ENCODE data around the gene CFAP57. TPM values are rescaled to one million over a fixed set of nuclear protein-coding genes. Genes with fewer than 3 reads are reported as not detected.

The CFAP57 gene
- total and polyA plus RNA-seq, 2 of the 8 experiments (the other 6 are each of a cell fraction or from before 2014, with no cell fraction given) = 0.20 to 0.80 TPM

- DNase-seq (ENCODE audit: low read depth in 1 of 2, low spot score in 2 of 2) (no peak), FAIRE-seq (no peak)
- Histone ChIP-seq H3K79me1 (ENCODE audit: low read depth, low read length) (no peaks in the 10 kb centered on the region), H3K23me2 (ENCODE audit: low read depth, low read length) (no peaks in the 10 kb centered on the region), H4K8ac (ENCODE audit: extremely low read depth, insufficient read depth, low read length) (no peak overlapping the region), H3K36me3 (ENCODE audit: control insufficient read depth in 2 of 4, insufficient read depth in 4 of 4, low read length in 3 of 4) (no peaks in the 10 kb centered on the region), H3K23ac (ENCODE audit: insufficient read length) (no peak overlapping the region), H3K9ac (replicated peaks in 1 of 4; ENCODE audit: extremely low read depth in 1 of 4, low read depth in 3 of 4, low read length in 3 of 4) (no peak overlapping the region), H2BK20ac (ENCODE audit: low read length) (no peak overlapping the region), H3K4me1 (replicated peaks in 1 of 4; ENCODE audit: control insufficient read depth in 3 of 4, insufficient read depth in 4 of 4, low read length in 3 of 4) (peaks cover 0 to 2% (median 0%) of the 10 kb centered on the region in 4 experiments; a peak in 1 of 7 replicates), H3K4me3 (ENCODE audit: extremely low read depth in 1 of 4, insufficient read depth in 2 of 4, low read depth in 3 of 4, low read length in 4 of 4) (no peak overlapping the region), H4K20me1 (replicated peaks in 1 of 2; ENCODE audit: control insufficient read depth in 1 of 2, insufficient read depth in 2 of 2, low read length in 2 of 2) (no peaks in the 10 kb centered on the region), H3K4ac (replicated peaks; ENCODE audit: insufficient read length, low read depth, low read length) (no peak overlapping the region), H3K56ac (replicated peaks; ENCODE audit: insufficient read length, low read depth, low read length) (no peak overlapping the region), H2BK12ac (ENCODE audit: low read depth, low read length) (no peak overlapping the region), H2BK5ac (ENCODE audit: low read depth, low read length) (no peak overlapping the region), H2AFZ (ENCODE audit: low read length) (no peak overlapping the region), H3K9me3 (ENCODE audit: insufficient read depth in 2 of 2, low read depth in 1 of 2, low read length in 1 of 2) (no peaks in the 10 kb centered on the region), H3K14ac (ENCODE audit: insufficient read length) (no peak overlapping the region), H3K79me2 (ENCODE audit: control insufficient read depth in 1 of 2, insufficient read depth in 2 of 2, low read length in 2 of 2) (no peaks in the 10 kb centered on the region), H3K4me2 (ENCODE audit: insufficient read depth in 1 of 2, low read depth in 2 of 2, low read length in 2 of 2) (no peak overlapping the region), H2BK120ac (replicated peaks; ENCODE audit: low read depth, low read length) (no peak overlapping the region), H3K27me3 (replicated peaks in 1 of 4; ENCODE audit: control insufficient read depth in 3 of 4, extremely low read depth in 1 of 4, insufficient read depth in 3 of 4, low read length in 3 of 4) (no peaks in the 10 kb centered on the region; a peak in 1 of 7 replicates), H4K91ac (replicated peaks; ENCODE audit: insufficient read length, low read length) (no peak overlapping the region), H3K18ac (ENCODE audit: extremely low read depth, low read length) (no peak overlapping the region), H3K27ac (ENCODE audit: low read depth, low read length) (no peak overlapping the region), H2AK5ac (ENCODE audit: low read depth, low read length) (no peak overlapping the region), H2BK15ac (ENCODE audit: low read length) (no peak overlapping the region), H4K5ac (ENCODE audit: insufficient read length, low read depth, low read length) (no peak overlapping the region)
- WGBS, 2 experiments (ENCODE audit: extremely low coverage in 1 of 2, insufficient coverage in 1 of 2, insufficient read length in 1 of 2, insufficient replicate concordance in 2 of 2, low coverage in 1 of 2, low lambda C conversion rate in 2 of 2, missing lambda C conversion rate in 1 of 2) = 85% methylated on average over 9 of the region's 9 CpGs; no CpG with 5 or more reads in 1 of the 2 experiments
- ChIA-PET CTCF (ENCODE audit: partially characterized antibody) (interaction anchor here (0.7 to 1.5 kb wide), 2 partner anchors 48 to 150 kb away, joined by 3 read pairs; no protein-coding TSS in a partner anchor), POLR2A (ENCODE audit: partially characterized antibody) (no interaction called here)
- TF ChIP-seq ASH2L (IDR thresholded peaks at IDR 0.05; ENCODE audit: low read length) (no peak), TBP (IDR thresholded peaks at IDR 0.05; ENCODE audit: low read depth, low read length) (no peak), CBX5 (IDR thresholded peaks at IDR 0.05; ENCODE audit: low read depth, low read length) (no peak), POU5F1 (IDR thresholded peaks at IDR 0.05; ENCODE audit: low read depth, low read length) (no peak), BACH1 (IDR thresholded peaks at IDR 0.05; ENCODE audit: low read length) (no peak), TAF7 (optimal IDR thresholded peaks at IDR 0.05; ENCODE audit: borderline replicate concordance, low read depth, low read length) (no peak), EP300 (IDR thresholded peaks at IDR 0.05; ENCODE audit: borderline replicate concordance in 1 of 2, low read depth in 2 of 2, low read length in 2 of 2) (no peak), JUN (IDR thresholded peaks at IDR 0.05; ENCODE audit: low read depth, low read length) (no peak), KDM5A (IDR thresholded peaks at IDR 0.05; ENCODE audit: low read length) (no peak), EGR1 (IDR thresholded peaks at IDR 0.05; ENCODE audit: borderline replicate concordance, low read depth, low read length) (no peak), HDAC2 (IDR thresholded peaks at IDR 0.05; ENCODE audit: borderline replicate concordance in 1 of 2, low read depth in 2 of 2, low read length in 2 of 2) (no peak)
- TF ChIP-seq, protein P1, sequence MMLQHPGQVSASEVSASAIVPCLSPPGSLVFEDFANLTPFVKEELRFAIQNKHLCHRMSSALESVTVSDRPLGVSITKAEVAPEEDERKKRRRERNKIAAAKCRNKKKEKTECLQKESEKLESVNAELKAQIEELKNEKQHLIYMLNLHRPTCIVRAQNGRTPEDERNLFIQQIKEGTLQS (IDR thresholded peaks at IDR 0.05; ENCODE audit: insufficient read depth, low read depth, low read length) = no peak
These were observed 50.7 kb downstream of the CFAP57 start for GRCh38 chr1:43222879-43223278.

Measured in H1 (cell line).